GM12878 (cell line): ENCODE results near the gene FRG2C. TPM values are rescaled to one million over a fixed set of nuclear protein-coding genes. Genes with fewer than 3 reads are reported as not detected.
"Not testable (repeated sequence)": the region's sequence is repeated elsewhere in the genome, so short reads cannot be mapped to it uniquely, and the experiment has no call there.

Experiments
- ATAC-seq: fragments of 200-7000 bp; cut with Tn5 transposase; 3 replicates; pipeline ENCODE4 v1.9.1; 2020; ENCODE audit warnings: mild to moderate bottlenecking, moderate library complexity
- BruUV-seq: library from RNA; stranded (reverse); fragments of 400-500 nt; replicated peaks from 2 replicates; lab custom pipeline; 2021; lab: Mats Ljungman, UMichigan
- CTCF ChIA-PET: fragments of 300-600 bp; sonication (Branson Sonifier 250); formaldehyde crosslinking; extraction: SDS; loops from one replicate; lab custom pipeline; 2021; ENCODE audit warnings: inconsistent platforms; lab: Yijun Ruan, JAX
- POLR2A ChIA-PET: fragments of 350-600 bp; formaldehyde crosslinking; extraction: SDS; loops from one replicate; lab custom pipeline; 2021; ENCODE audit warnings: inconsistent platforms; lab: Charles Lee
- RAD21 ChIA-PET: fragments of 300-600 bp; sonication (Branson Sonifier 250); formaldehyde crosslinking; loops from one replicate; lab custom pipeline; 2023; ENCODE audit warnings: antibody characterized with exemption; ENCODE audit not compliant: unreplicated experiment; lab: Charles Lee
- SMC1A ChIA-PET: fragments of 300-600 bp; sonication (Branson Sonifier 250); formaldehyde crosslinking; loops from one replicate; lab custom pipeline; 2023; ENCODE audit not compliant: unreplicated experiment, uncharacterized antibody; lab: Charles Lee
- DNase-seq: peaks from one replicate; pipeline ENCODE4 v3.0.0-alpha.2; 2011; ENCODE audit warnings: low read depth, low spot score
- FAIRE-seq: peaks from 3 replicates; lab custom pipeline; 2011; peaks lifted over from hg19 to GRCh38; lab: Jason Lieb, UNC
- H2AFZ ChIP-seq: 2 replicates; pipeline ENCODE4 v1.6.0; 2011; ENCODE audit warnings: low read depth, low read length, control low read depth; ENCODE audit not compliant: control insufficient read depth
- H3K27ac ChIP-seq: 2 replicates; pipeline ENCODE4 v1.5.1; 2011; ENCODE audit warnings: control low read depth; ENCODE audit not compliant: control insufficient read depth, insufficient read depth
- H3K27me3 ChIP-seq, 2 experiments: replicated peaks in 1 of 2; 2 replicates each; pipeline versions ENCODE4 v1.6.0 to v1.6.1; 2011; ENCODE audit warnings: low read length in 1 of 2; ENCODE audit not compliant: control insufficient read depth in 2 of 2, insufficient read depth in 2 of 2
- H3K36me3 ChIP-seq, 2 experiments: 2 replicates each; pipeline ENCODE4 v1.5.1; 2011; ENCODE audit warnings: low read length in 1 of 2; ENCODE audit not compliant: control insufficient read depth in 2 of 2, insufficient read depth in 2 of 2
- H3K4me1 ChIP-seq: 2 replicates; pipeline ENCODE4 v1.6.1; 2011; ENCODE audit warnings: mild to moderate bottlenecking, low read length, moderate library complexity, mixed read lengths; ENCODE audit not compliant: control insufficient read depth, insufficient read depth
- H3K4me2 ChIP-seq: 2 replicates; pipeline ENCODE4 v1.6.0; 2011; ENCODE audit warnings: control low read depth; ENCODE audit not compliant: control insufficient read depth, insufficient read depth
- H3K4me3 ChIP-seq: fragments of 200-600 bp; sonication (generic); 2 replicates; pipeline ENCODE4 v1.5.1; 2016
- H3K79me2 ChIP-seq: 2 replicates; pipeline ENCODE4 v1.6.0; 2011; ENCODE audit warnings: low read length; ENCODE audit not compliant: control insufficient read depth, insufficient read depth
- H3K9ac ChIP-seq: 2 replicates; pipeline ENCODE4 v1.8.0; 2011; ENCODE audit warnings: low read length, control low read depth, mixed read lengths; ENCODE audit not compliant: control insufficient read depth, insufficient read depth
- H3K9me3 ChIP-seq: replicated peaks from 3 replicates; pipeline ENCODE4 v1.5.1; 2011; ENCODE audit warnings: mild to moderate bottlenecking, low read length; ENCODE audit not compliant: control insufficient read depth, insufficient read depth
- H4K20me1 ChIP-seq: 2 replicates; pipeline ENCODE4 v1.6.0; 2011; ENCODE audit not compliant: control insufficient read depth, insufficient read depth
- TCF12 ChIP-seq: IDR thresholded peaks from 2 replicates; pipeline ENCODE4 v1.6.1; 2011; ENCODE audit warnings: low read depth, mild to moderate bottlenecking, low read length
- WGBS: methylation state at CpG from one replicate; pipeline ENCODE4 v1.1.6; 2016; ENCODE audit warnings: low lambda C conversion rate; ENCODE audit not compliant: insufficient replicate concordance, insufficient coverage; ENCODE audit errors: missing lambda C conversion rate; 5-methylcytosine and 5-hydroxymethylcytosine counted together
- in situ Hi-C: fragments of 300-500 bp; cut with MboI; formaldehyde crosslinking; loops from 9 replicates; pipeline ENCODE4 v1.14.3; 2018; ENCODE audit warnings: mixed read lengths
- intact Hi-C: fragments of 100-400 bp; cut with micrococcal nuclease; formaldehyde crosslinking; loops from one replicate; pipeline ENCODE4 v1.14.2; 2022; ENCODE audit not compliant: unreplicated experiment
- polyA plus RNA-seq, 11 experiments: library from polyadenylated mRNA; depleted of rRNA in 4 of 11; unstranded in 6 of 11; stranded (reverse) in 5 of 11; fragments of >200 nt; fragmentation: Nextera tagmentation in 4 of 11; fragmentation: Illumina TruSeq in 1 of 11; extraction: Ambion mirVana in 4 of 11; extraction: Trizol in 1 of 11; gene quantifications; 1 replicate in 1 of 11; 2 replicates in 10 of 11; pipeline versions ENCODE4 v1.2.1 to v1.2.3, GENCODE V29; 2011 to 2016; ENCODE audit warnings: inconsistent platforms in 2 of 11, missing spikeins in 2 of 11, low read depth in 1 of 11
- total RNA-seq, 4 experiments: library from RNA; depleted of rRNA in 3 of 4; stranded (reverse); fragments of >200 nt in 3 of 4; fragmentation: Illumina TruSeq in 1 of 4; extraction: Trizol in 1 of 4; gene quantifications; 2 replicates each; pipeline versions ENCODE4 v1.2.1 to v1.2.3, GENCODE V29; 2013 to 2021

The FRG2C gene
- total and polyA plus RNA-seq, 10 of the 15 experiments (the other 5 are each of a cell fraction or from before 2014, with no cell fraction given): not detected

DNA sequence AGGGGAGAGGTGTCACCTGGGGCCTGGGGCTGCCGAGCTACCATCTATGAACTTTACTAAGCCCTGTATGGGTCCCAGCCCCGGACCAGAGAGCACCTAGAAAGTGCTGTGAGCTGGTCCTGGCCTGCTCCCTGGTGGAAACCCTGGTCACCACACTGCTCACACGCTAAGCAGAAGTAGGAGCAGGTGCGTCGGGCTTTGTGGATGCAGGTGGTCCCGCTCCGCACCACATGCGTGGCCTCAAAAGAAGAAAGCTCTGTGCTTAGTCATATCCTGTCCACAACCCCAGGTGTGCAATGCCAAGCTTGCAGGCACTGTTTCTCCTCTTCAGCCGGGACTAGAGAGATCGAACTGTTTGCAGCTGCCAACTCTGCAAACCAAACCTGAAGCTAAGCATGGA lies 42.4 kb upstream of the FRG2C start:
- intact Hi-C loops, POLR2A ChIA-PET, H3K36me3 ChIP-seq, ATAC-seq, H3K27me3 ChIP-seq, H3K79me2 ChIP-seq, in situ Hi-C loops, CTCF ChIA-PET, RAD21 ChIA-PET, H2AFZ ChIP-seq, FAIRE-seq, H4K20me1 ChIP-seq, H3K27ac ChIP-seq, H3K4me3 ChIP-seq, H3K4me2 ChIP-seq, H3K9ac ChIP-seq, BruUV-seq, H3K9me3 ChIP-seq, H3K4me1 ChIP-seq, DNase-seq: not testable (repeated sequence)
- SMC1A ChIA-PET: interaction anchor here (1.4 kb wide), 1 partner anchor 32 kb away, joined by 3 read pairs; no protein-coding TSS in a partner anchor
- 3% methylated on average over 10 of the region's 10 CpGs for WGBS
- 0 out of 2 replicates have a peak, but pooled peaks have one; percentile 27 for TF ChIP-seq TCF12

GRCh38 chr3:75623656-75624055 lies 40.5 kb upstream of the FRG2C start:
- SMC1A ChIA-PET, in situ Hi-C loops, H3K9me3 ChIP-seq, H3K27ac ChIP-seq, POLR2A ChIA-PET, intact Hi-C loops, H3K36me3 ChIP-seq, H3K27me3 ChIP-seq, FAIRE-seq, BruUV-seq, H3K4me2 ChIP-seq, H3K4me1 ChIP-seq, H3K79me2 ChIP-seq, H3K9ac ChIP-seq, ATAC-seq, RAD21 ChIA-PET, H3K4me3 ChIP-seq, DNase-seq, H4K20me1 ChIP-seq, CTCF ChIA-PET, H2AFZ ChIP-seq: not testable (repeated sequence)
- 54% methylated on average over 10 of the region's 13 CpGs for WGBS

DNA sequence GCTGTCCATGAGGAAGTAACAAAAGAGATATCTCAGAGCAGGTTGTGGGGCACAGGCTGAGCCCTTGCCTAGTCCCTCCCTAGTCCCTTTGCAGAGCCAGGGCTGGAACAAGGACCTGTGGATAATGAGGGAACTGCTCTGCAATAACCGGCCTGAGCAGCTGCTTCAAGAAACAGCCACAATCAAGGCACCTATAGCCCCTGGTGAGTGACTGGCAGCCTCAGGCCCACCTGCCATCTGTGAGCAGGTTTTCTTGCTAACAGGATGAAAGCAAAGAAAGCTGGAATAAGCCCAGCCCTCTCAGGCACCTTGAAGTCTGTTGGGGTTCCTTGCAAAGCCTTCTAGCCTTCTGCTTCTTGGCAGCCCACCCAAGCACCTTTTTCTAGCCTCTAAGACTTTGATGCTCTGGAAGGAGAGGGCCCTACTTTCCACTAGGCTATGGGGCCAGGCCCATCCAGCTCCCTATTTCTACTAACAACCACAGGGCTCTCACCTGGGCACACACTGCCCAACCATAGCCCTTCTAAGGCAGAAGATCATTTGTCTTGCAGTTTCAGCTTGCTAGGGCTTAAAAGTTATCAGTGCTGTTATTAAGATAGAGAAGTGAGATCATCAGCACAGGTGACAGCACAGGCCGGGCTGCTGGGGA lies 33.1 kb upstream of the FRG2C start:
- BruUV-seq, intact Hi-C loops, H3K27ac ChIP-seq, H3K27me3 ChIP-seq, H3K4me3 ChIP-seq, DNase-seq, H3K9me3 ChIP-seq, FAIRE-seq, in situ Hi-C loops, H3K4me1 ChIP-seq, H3K79me2 ChIP-seq, SMC1A ChIA-PET, H3K36me3 ChIP-seq, POLR2A ChIA-PET, H3K9ac ChIP-seq, RAD21 ChIA-PET, H3K4me2 ChIP-seq, ATAC-seq, H2AFZ ChIP-seq, CTCF ChIA-PET, H4K20me1 ChIP-seq: not testable (repeated sequence)
- 12% methylated on average over 2 of the region's 2 CpGs for WGBS
